B cell (primary cell): ENCODE results near the gene FXR2. TPM values are rescaled to one million over a fixed set of nuclear protein-coding genes. Genes with fewer than 3 reads are reported as not detected.

Experiments
- ATAC-seq: fragments of 200-7000 bp; cut with Tn5 transposase; one replicate; pipeline ENCODE4 v1.10.0; 2021; ENCODE audit warnings: low read depth, mild to moderate bottlenecking, moderate number of reproducible peaks, moderate library complexity
- CTCF ChIA-PET: fragments of 350-600 bp; sonication (Branson Sonifier 250); formaldehyde crosslinking; loops from one replicate; lab custom pipeline; 2021; ENCODE audit warnings: antibody characterized with exemption, inconsistent platforms; lab: Charles Lee
- POLR2A ChIA-PET: fragments of 350-600 bp; sonication (Branson Sonifier 250); formaldehyde crosslinking; loops from one replicate; lab custom pipeline; 2021; ENCODE audit warnings: antibody characterized with exemption; lab: Charles Lee
- DNase-seq: peaks from one replicate; pipeline ENCODE4 v3.0.0; 2013
- H2AFZ ChIP-seq: 2 replicates; pipeline ENCODE4 v1.6.1; 2012; ENCODE audit warnings: mild to moderate bottlenecking, low read depth, low read length; ENCODE audit not compliant: insufficient read depth, poor library complexity, severe bottlenecking
- H3K27ac ChIP-seq, 2 donors: 1 replicate in 1 of 2; 2 replicates in 1 of 2; pipeline ENCODE4 v1.5.1; 2012 to 2013; ENCODE audit warnings: low read length in 2 of 2, mild to moderate bottlenecking in 2 of 2, moderate library complexity in 1 of 2
- H3K27me3 ChIP-seq, 4 experiments: fragments of 200-600 bp in 1 of 4; sonication (generic) in 1 of 4; replicated peaks in 1 of 4; 1 replicate in 2 of 4; 2 replicates in 2 of 4; pipeline versions ENCODE4 v1.6.1 to v1.7.0; 2013 to 2016; ENCODE audit warnings: low read length in 3 of 4, mild to moderate bottlenecking in 2 of 4, mixed read lengths in 1 of 4, moderate library complexity in 1 of 4; ENCODE audit not compliant: insufficient read depth in 4 of 4, control insufficient read depth in 3 of 4; ENCODE audit errors: control extremely low read depth in 1 of 4
- H3K36me3 ChIP-seq, 2 experiments: replicated peaks in 1 of 2; 1 replicate in 1 of 2; 2 replicates in 1 of 2; pipeline versions ENCODE4 v1.6.1 to v1.7.1; 2013; ENCODE audit warnings: low read length in 1 of 2; ENCODE audit not compliant: insufficient read depth in 2 of 2, control insufficient read depth in 1 of 2; ENCODE audit errors: control extremely low read depth in 1 of 2, extremely low read depth in 1 of 2
- H3K4me1 ChIP-seq, 2 donors: fragments of 200-600 bp in 1 of 2; sonication (generic) in 1 of 2; 1 replicate in 1 of 2; 2 replicates in 1 of 2; pipeline versions ENCODE4 v1.5.1 to v1.6.1; 2013 to 2017; ENCODE audit warnings: low read length in 2 of 2; ENCODE audit not compliant: control insufficient read depth in 2 of 2, insufficient read depth in 2 of 2
- H3K4me2 ChIP-seq: replicated peaks from 2 replicates; pipeline ENCODE3; 2012; ENCODE audit warnings: mild to moderate bottlenecking, low read depth, low read length; ENCODE audit not compliant: poor library complexity, severe bottlenecking
- H3K4me3 ChIP-seq, 5 experiments: fragments of 200-600 bp in 1 of 5; sonication (generic) in 1 of 5; 1 replicate in 3 of 5; 2 replicates in 2 of 5; pipeline versions ENCODE4 v1.5.1 to v1.7.0; 2011 to 2016; ENCODE audit warnings: low read length in 4 of 5, mild to moderate bottlenecking in 4 of 5, low read depth in 2 of 5, control low read depth in 1 of 5, moderate library complexity in 1 of 5; ENCODE audit not compliant: insufficient read depth in 1 of 5; ENCODE audit errors: control extremely low read depth in 1 of 5, extremely low read depth in 1 of 5
- H3K79me2 ChIP-seq: fragments of 200-600 bp; sonication (generic); one replicate; pipeline ENCODE4 v1.6.0; 2016; ENCODE audit warnings: low read length; ENCODE audit not compliant: control insufficient read depth, insufficient read depth
- H3K9ac ChIP-seq: fragments of 200-600 bp; sonication (generic); 2 replicates; pipeline ENCODE4 v1.6.1; 2017; ENCODE audit warnings: mild to moderate bottlenecking, low read length, moderate library complexity
- H3K9me3 ChIP-seq, 3 donors: one replicate each; pipeline versions ENCODE4 v1.6.1 to v1.7.1; 2013; ENCODE audit warnings: low read length in 2 of 3; ENCODE audit not compliant: control insufficient read depth in 2 of 3, insufficient read depth in 1 of 3; ENCODE audit errors: control extremely low read depth in 1 of 3
- H4K20me1 ChIP-seq: 2 replicates; pipeline ENCODE4 v1.6.0; 2012; ENCODE audit warnings: mild to moderate bottlenecking, low read length; ENCODE audit not compliant: insufficient read depth, control insufficient read depth, poor library complexity, severe bottlenecking
- H3K27ac Mint-ChIP-seq: one replicate; pipeline ENCODE4 v1.8.0; 2021; ENCODE audit warnings: mixed read lengths
- H3K27me3 Mint-ChIP-seq: one replicate; pipeline ENCODE4 v1.8.0; 2021; ENCODE audit warnings: mixed read lengths
- H3K4me1 Mint-ChIP-seq: one replicate; pipeline ENCODE4 v1.8.0; 2021; ENCODE audit warnings: mixed read lengths
- H3K4me3 Mint-ChIP-seq: one replicate; pipeline ENCODE4 v1.8.0; 2021; ENCODE audit warnings: mixed read lengths
- H3K9me3 Mint-ChIP-seq: one replicate; pipeline ENCODE4 v1.8.0; 2022; ENCODE audit warnings: mixed read lengths; ENCODE audit not compliant: insufficient read depth
- CTCF ChIP-seq: fragments of 200-600 bp; IDR thresholded peaks from one replicate; pipeline ENCODE4 v1.8.0; 2022; ENCODE audit warnings: antibody characterized with exemption, mild to moderate bottlenecking
- EZH2 ChIP-seq: IDR thresholded peaks from 2 replicates; pipeline ENCODE4 v1.6.1; 2012; ENCODE audit warnings: borderline replicate concordance, low read depth, mild to moderate bottlenecking, moderate library complexity, low read length; ENCODE audit not compliant: insufficient read depth, poor library complexity, severe bottlenecking
- WGBS: methylation state at CpG from one replicate; pipeline ENCODE4 v1.1.5; 2013; ENCODE audit warnings: missing lambda C conversion rate; ENCODE audit not compliant: insufficient coverage; 5-methylcytosine and 5-hydroxymethylcytosine counted together
- intact Hi-C: fragments of 100-400 bp; cut with micrococcal nuclease; formaldehyde crosslinking; loops from one replicate; pipeline ENCODE4 v1.10.0; 2022
- polyA plus RNA-seq: library from polyadenylated mRNA; depleted of rRNA; stranded (reverse); fragments of >200 nt; gene quantifications from 2 replicates; pipeline ENCODE4 v1.2.3, GENCODE V29; 2012
- total RNA-seq, 2 donors: library from RNA; stranded (reverse); fragments of 120-200 nt in 1 of 2; gene quantifications; 1 replicate in 1 of 2; 2 replicates in 1 of 2; pipeline versions ENCODE4 v1.2.3 to v1.2.4, GENCODE V29; 2013 to 2022

The FXR2 gene
- total and polyA plus RNA-seq, 2 donors (not counting 1 experiment from before 2014, with no cell fraction given) = 37.2 to 45.8 TPM

DNA sequence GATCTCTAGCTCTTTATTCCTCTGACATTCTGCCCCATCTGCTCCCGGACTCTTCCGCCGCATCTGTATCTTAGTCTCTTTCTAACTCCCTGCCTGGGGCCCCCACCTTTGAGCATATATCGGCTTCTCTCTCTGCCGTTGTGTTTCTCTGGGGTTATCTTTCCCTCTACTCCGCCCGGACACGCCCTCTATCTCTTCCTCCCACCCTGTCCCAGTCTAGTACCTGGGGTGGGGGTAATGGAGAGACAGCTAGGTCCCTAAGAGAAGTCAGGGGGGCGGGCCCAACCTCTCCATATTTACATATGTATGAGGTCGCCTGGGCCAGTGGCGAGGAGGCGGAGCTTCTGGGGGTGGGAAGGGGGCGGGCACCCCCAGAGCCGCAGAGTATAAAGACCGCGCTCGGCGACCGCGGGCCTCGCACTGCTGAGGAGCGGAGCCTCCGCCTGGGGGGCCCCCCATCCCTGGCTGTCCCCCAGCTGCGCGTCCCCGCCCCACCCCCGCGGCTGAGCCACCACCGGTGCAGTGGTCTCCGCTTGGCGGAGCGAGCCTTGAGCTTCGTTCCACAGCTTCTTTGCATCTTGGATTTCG lies 35.9 kb upstream of the FXR2 start, which contains the start of gene ATP1B2:
Gene ATP1B2 (plus strand): TSS at position 418 of the 588 bp plus-strand sequence. CDS start 593 bp downstream, outside the sequence.
- peak within 1 kb of the TSS; percentile 67 for H3K9ac ChIP-seq
- POLR2A ChIA-PET = interaction anchor here (0.5 to 2.2 kb wide), 6 partner anchors 16 to 91 kb away, joined by 3 to 10 read pairs (median 6); partner anchors contain the start of genes SAT2, TP53 and WRAP53
- H3K4me3 ChIP-seq = peak within 1 kb of the TSS; percentile 26 to 74 (median 47)
- H4K20me1 ChIP-seq = no peaks in the 10 kb centered on the region
- no peak within 1 kb of the TSS for H3K27ac ChIP-seq
- H3K9me3 ChIP-seq = peaks cover 0 to 6% (median 0%) of the 10 kb centered on the region in 3 donors
- H3K4me2 ChIP-seq = peak within 1 kb of the TSS; percentile 97
- Mint-ChIP-seq H3K27ac (peak within 1 kb of the TSS; percentile 20), H3K9me3 (no peaks in the 10 kb centered on the region), H3K4me1 (peaks cover 19% of the 10 kb centered on the region), H3K27me3 (peaks cover 49% of the 10 kb centered on the region), H3K4me3 (peak within 1 kb of the TSS; percentile 91)
- peak; percentile 85 for ATAC-seq
- TF ChIP-seq CTCF (no peak), EZH2 (no peak)
- DNase-seq = peak; percentile 87
- CTCF ChIA-PET = interaction anchor here (1.0 to 1.7 kb wide), 3 partner anchors 18 to 37 kb away, joined by 6 to 9 read pairs (median 7); partner anchors contain the start of genes FXR2 and TP53
- peaks cover 20 to 24% of the 10 kb centered on the region in 2 donors for H3K4me1 ChIP-seq
- no peaks in the 10 kb centered on the region for H3K36me3 ChIP-seq
- WGBS = 0% methylated on average over 23 of the region's 34 CpGs
- intact Hi-C loops = loop anchor here (1.0 to 2.0 kb wide), 3 partner anchors 23 to 36 kb away; partner anchors contain the start of genes SAT2 and TP53
- H2AFZ ChIP-seq = peak within 1 kb of the TSS; percentile 77
- no peaks in the 10 kb centered on the region for H3K79me2 ChIP-seq
- H3K27me3 ChIP-seq = peaks cover 0 to 53% (median 29%) of the 10 kb centered on the region in 4 experiments

DNA sequence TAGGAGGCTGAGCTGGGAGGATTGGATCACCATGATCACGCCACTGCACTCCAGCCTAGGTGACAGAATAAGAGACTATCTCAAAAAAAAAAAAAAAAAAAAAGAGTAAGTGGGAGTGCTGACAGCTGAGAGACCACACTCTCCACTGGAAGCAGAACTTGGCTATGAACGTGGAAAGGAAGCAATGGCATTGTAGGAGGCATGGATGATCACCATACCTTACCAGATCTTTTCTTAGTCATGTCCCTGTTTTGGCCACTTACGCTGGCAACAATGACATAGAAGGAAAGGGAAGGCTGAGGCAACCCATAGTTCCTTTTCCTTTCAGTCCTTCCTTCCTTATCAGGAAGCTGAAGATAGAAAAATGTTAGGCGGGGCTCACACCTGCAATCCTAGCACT lies 32.3 kb upstream of the FXR2 start:
- Histone ChIP-seq H4K20me1 (no peaks in the 10 kb centered on the region), H3K4me3 (no peak overlapping the region), H2AFZ (no peak overlapping the region), H3K27ac (no peak overlapping the region), H3K4me2 (no peak overlapping the region), H3K4me1 (peaks cover 21 to 28% of the 10 kb centered on the region in 2 donors), H3K36me3 (no peaks in the 10 kb centered on the region), H3K27me3 (peaks cover 0 to 40% (median 21%) of the 10 kb centered on the region in 4 experiments), H3K79me2 (no peaks in the 10 kb centered on the region), H3K9me3 (peaks cover 0 to 6% (median 0%) of the 10 kb centered on the region in 3 donors), H3K9ac (no peak overlapping the region)
- H3K27me3 Mint-ChIP-seq = peaks cover 28% of the 10 kb centered on the region
- intact Hi-C loops = no loop called here
- ATAC-seq (no peak), DNase-seq (no peak)
- H3K4me3 Mint-ChIP-seq = no peak overlapping the region
- H3K27ac Mint-ChIP-seq = no peak overlapping the region
- H3K9me3 Mint-ChIP-seq = no peaks in the 10 kb centered on the region
- ChIA-PET CTCF (interaction anchor here (0.7 to 1.7 kb wide), 2 partner anchors 39 to 134 kb away, joined by 3 read pairs; no protein-coding TSS in a partner anchor), POLR2A (interaction anchor here (0.7 kb wide), 1 partner anchor 20 kb away, joined by 3 read pairs; no protein-coding TSS in a partner anchor)
- no peak for TF ChIP-seq EZH2
- 83% methylated on average over 1 of the region's 4 CpGs for whole genome bisulfite sequencing
- H3K4me1 Mint-ChIP-seq = peaks cover 20% of the 10 kb centered on the region
